K562 (cell line): ENCODE results near the gene TTLL12. TPM values are rescaled to one million over a fixed set of nuclear protein-coding genes. Genes with fewer than 3 reads are reported as not detected.
A peak's percentile ranks its signal among the peaks of the same experiment; 100 is the strongest.

ENCODE experiments used
- ATAC-seq: fragments of 200-7000 bp; cut with Tn5 transposase; 3 replicates; pipeline ENCODE4 v1.9.1; 2020; ENCODE audit warnings: moderate library complexity
- BruUV-seq: library from RNA; stranded (reverse); fragments of 400-500 nt; replicated peaks from 2 replicates; lab custom pipeline; 2021; lab: Mats Ljungman, UMichigan
- CTCF ChIA-PET: fragments of 300-600 bp; formaldehyde crosslinking; extraction: SDS; loops from one replicate; lab custom pipeline; 2021; ENCODE audit warnings: low intra/inter-chr PET ratio; lab: Yijun Ruan, JAX
- POLR2A ChIA-PET: fragments of 300-600, 350-650 bp; sonication (Branson Sonifier 250); formaldehyde crosslinking; extraction: SDS; loops from one replicate; lab custom pipeline; 2021; ENCODE audit warnings: antibody characterized with exemption, inconsistent platforms; lab: Yijun Ruan, JAX
- DNase-seq, 4 experiments: peaks; one replicate each; pipeline versions ENCODE4 v3.0.0 to v3.0.0-alpha.2; 2011 to 2018; ENCODE audit warnings: low spot score in 3 of 4, mixed read lengths in 3 of 4; ENCODE audit errors: extremely low read depth in 1 of 4
- FAIRE-seq: peaks from 2 replicates; lab custom pipeline; 2011; peaks lifted over from hg19 to GRCh38; lab: Jason Lieb, UNC
- H2AFZ ChIP-seq: 2 replicates; pipeline ENCODE4 v1.6.0; 2011; ENCODE audit warnings: low read depth, low read length, control low read depth, inconsistent platforms
- H3K27ac ChIP-seq: fragments of 200-600 bp; 3 replicates; pipeline ENCODE4 v1.8.0; 2011; ENCODE audit warnings: low read depth, mild to moderate bottlenecking, control low read depth, inconsistent platforms, low read length, moderate library complexity, mixed read lengths; ENCODE audit errors: extremely low read depth
- H3K27me3 ChIP-seq, 2 experiments: fragments of 300-600 bp in 1 of 2; 2 replicates in 1 of 2; 3 replicates in 1 of 2; pipeline versions ENCODE4 v1.6.0 to v1.8.0; 2011; ENCODE audit warnings: inconsistent platforms in 2 of 2, low read length in 2 of 2, mild to moderate bottlenecking in 1 of 2, mixed read lengths in 1 of 2, moderate library complexity in 1 of 2; ENCODE audit not compliant: control insufficient read depth in 2 of 2, insufficient read depth in 2 of 2
- H3K36me3 ChIP-seq: fragments of 300-600 bp; 3 replicates; pipeline ENCODE4 v1.8.0; 2011; ENCODE audit warnings: mild to moderate bottlenecking, low read length, inconsistent platforms; ENCODE audit not compliant: control insufficient read depth, insufficient read depth
- H3K4me1 ChIP-seq, 2 experiments: fragments of 200-600 bp in 1 of 2; replicated peaks in 1 of 2; 2 replicates in 1 of 2; 3 replicates in 1 of 2; pipeline versions ENCODE4 v1.5.1 to v1.8.0; 2011; ENCODE audit warnings: inconsistent platforms in 2 of 2, low read length in 2 of 2, mild to moderate bottlenecking in 1 of 2, mixed read lengths in 1 of 2, moderate library complexity in 1 of 2; ENCODE audit not compliant: control insufficient read depth in 2 of 2, insufficient read depth in 2 of 2
- H3K4me2 ChIP-seq: 2 replicates; pipeline ENCODE4 v1.6.1; 2011; ENCODE audit warnings: low read length, control low read depth, inconsistent platforms, mixed read lengths; ENCODE audit not compliant: insufficient read depth
- H3K4me3 ChIP-seq: fragments of 200-600 bp; sonication (generic), shearing (Covaris generic); 2 replicates; pipeline ENCODE4 v1.5.1; 2016; ENCODE audit warnings: control low read depth, inconsistent platforms
- H3K79me2 ChIP-seq: fragments of 200-600 bp; 3 replicates; pipeline ENCODE4 v1.8.0; 2011; ENCODE audit warnings: low read length, inconsistent platforms; ENCODE audit not compliant: control insufficient read depth, insufficient read depth
- H3K9ac ChIP-seq, 2 experiments: 2 replicates each; pipeline versions ENCODE4 v1.6.0 to v1.6.1; 2011; ENCODE audit warnings: low read depth in 2 of 2, low read length in 2 of 2, control low read depth in 1 of 2, inconsistent platforms in 1 of 2, mild to moderate bottlenecking in 1 of 2, mixed read lengths in 1 of 2; ENCODE audit not compliant: insufficient read depth in 1 of 2
- H3K9me1 ChIP-seq: one replicate; pipeline ENCODE4 v1.6.0; 2011; ENCODE audit warnings: inconsistent platforms, mild to moderate bottlenecking, low read length, moderate library complexity; ENCODE audit not compliant: control insufficient read depth, insufficient read depth
- H3K9me3 ChIP-seq: replicated peaks from 2 replicates; pipeline ENCODE4 v1.5.1; 2011; ENCODE audit warnings: low read depth, low read length, inconsistent platforms; ENCODE audit not compliant: control insufficient read depth, insufficient read depth
- H4K20me1 ChIP-seq: replicated peaks from 2 replicates; pipeline ENCODE4 v1.6.1; 2011; ENCODE audit warnings: low read length, inconsistent platforms, mixed read lengths; ENCODE audit not compliant: control insufficient read depth, insufficient read depth
- ATF6 ChIP-seq: sonication (generic); formaldehyde crosslinking; IDR thresholded peaks from 2 replicates; pipeline ENCODE4 v1.4.0; 2020; ENCODE audit warnings: mild to moderate bottlenecking, missing genetic modification reagents
- CBFB ChIP-seq: sonication (generic); formaldehyde crosslinking; IDR thresholded peaks from 2 replicates; pipeline ENCODE4 v1.4.0; 2020; ENCODE audit warnings: mild to moderate bottlenecking, missing genetic modification reagents
- DPF2 ChIP-seq: fragments of 450-650 bp; IDR thresholded peaks from 2 replicates; pipeline ENCODE4 v1.6.1; 2016
- ETV6 ChIP-seq, 3 experiments: fragments of 150-350 bp in 1 of 3; sonication (generic) in 1 of 3; formaldehyde crosslinking in 1 of 3; IDR thresholded peaks; 2 replicates each; pipeline versions ENCODE4 v1.6.1 to v1.8.0; 2014 to 2022; ENCODE audit warnings: borderline replicate concordance in 2 of 3, low read depth in 2 of 3, antibody characterized with exemption in 1 of 3, low read length in 1 of 3, mild to moderate bottlenecking in 1 of 3, missing genetic modification reagents in 1 of 3
- GATA2 ChIP-seq: sonication (generic); formaldehyde crosslinking; IDR thresholded peaks from 2 replicates; pipeline ENCODE4 v1.4.0; 2020; ENCODE audit warnings: mild to moderate bottlenecking, missing genetic modification reagents
- HSF4 ChIP-seq: fragments of 250-450 bp; sonication (Bioruptor Pico); IDR thresholded peaks from 2 replicates; pipeline ENCODE4 v2.1.2; 2022; ENCODE audit warnings: mild to moderate bottlenecking, moderate library complexity, borderline replicate concordance
- MECOM ChIP-seq: fragments of 250-450 bp; sonication (Bioruptor Pico); IDR thresholded peaks from 2 replicates; pipeline ENCODE4 v1.8.0; 2022; ENCODE audit warnings: inconsistent platforms
- MYBL2 ChIP-seq, 2 experiments: fragments of 450-650 bp in 1 of 2; sonication (generic) in 1 of 2; formaldehyde crosslinking in 1 of 2; IDR thresholded peaks; 2 replicates each; pipeline versions ENCODE4 v1.6.1 to v1.8.1; 2017 to 2022; ENCODE audit warnings: borderline replicate concordance in 1 of 2, inconsistent platforms in 1 of 2, low read depth in 1 of 2, mild to moderate bottlenecking in 1 of 2, missing genetic modification reagents in 1 of 2, moderate library complexity in 1 of 2
- NFATC3 ChIP-seq: fragments of 450-650 bp; IDR thresholded peaks from 2 replicates; pipeline ENCODE4 v1.6.1; 2017; ENCODE audit warnings: mild to moderate bottlenecking
- NFE2 ChIP-seq: IDR thresholded peaks from 2 replicates; pipeline ENCODE4 v1.6.1; 2014; ENCODE audit warnings: antibody characterized with exemption, low read depth
- PKNOX1 ChIP-seq: fragments of 450-650 bp; IDR thresholded peaks from 2 replicates; pipeline ENCODE4 v1.6.1; 2016
- POLR3A ChIP-seq: IDR thresholded peaks from 2 replicates; pipeline ENCODE4 v1.6.1; 2011; ENCODE audit warnings: borderline replicate concordance, mild to moderate bottlenecking, moderate library complexity; ENCODE audit not compliant: insufficient read length, insufficient read depth; ENCODE audit errors: extremely low read depth
- RBFOX2 ChIP-seq: fragments of 200-400 bp; formaldehyde crosslinking; IDR thresholded peaks from 2 replicates; pipeline ENCODE4 v1.6.1; 2017; ENCODE audit warnings: low read depth, mild to moderate bottlenecking, low read length, moderate library complexity
- STAG1 ChIP-seq: sonication (generic); formaldehyde crosslinking; IDR thresholded peaks from 2 replicates; pipeline ENCODE4 v1.5.0; 2020; ENCODE audit warnings: missing genetic modification reagents, borderline replicate concordance
- STAT5B ChIP-seq: fragments of 250-450 bp; sonication (Bioruptor Pico); IDR thresholded peaks from 2 replicates; pipeline ENCODE4 v1.8.0; 2021; ENCODE audit warnings: mild to moderate bottlenecking, inconsistent platforms
- SUPT5H ChIP-seq: fragments of 450-650 bp; IDR thresholded peaks from 2 replicates; pipeline ENCODE4 v1.6.1; 2016
- TEAD1 ChIP-seq, 2 experiments: fragments of 450-650 bp in 1 of 2; sonication (generic) in 1 of 2; formaldehyde crosslinking; IDR thresholded peaks; 2 replicates each; pipeline versions ENCODE4 v1.4.0 to v1.8.0; 2020 to 2022; ENCODE audit warnings: mild to moderate bottlenecking in 2 of 2, missing genetic modification reagents in 1 of 2
- TRIM24 ChIP-seq, 2 experiments: fragments of 450-650 bp; IDR thresholded peaks; 2 replicates each; pipeline ENCODE4 v1.6.1; 2016
- ZNF431 ChIP-seq: sonication (generic); formaldehyde crosslinking; IDR thresholded peaks from 2 replicates; pipeline ENCODE4 v1.8.0; 2022; ENCODE audit warnings: mild to moderate bottlenecking, missing genetic modification reagents
- WGBS: fragments of 100-300 bp; shearing (Covaris generic); methylation state at CpG from one replicate; pipeline ENCODE4 v1.1.6; 2016; ENCODE audit warnings: low coverage, mixed read lengths; ENCODE audit not compliant: insufficient coverage; ENCODE audit errors: missing lambda C conversion rate; 5-methylcytosine and 5-hydroxymethylcytosine counted together
- in situ Hi-C: fragments of 300-500 bp; cut with MboI; formaldehyde crosslinking; loops from 4 replicates; pipeline ENCODE4 v1.15.0; 2018; ENCODE audit warnings: inconsistent platforms, mixed read lengths
- intact Hi-C: fragments of 100-400 bp; cut with micrococcal nuclease; formaldehyde crosslinking; loops from 2 replicates; pipeline ENCODE4 v1.14.2; 2022
- polyA plus RNA-seq, 8 experiments: library from polyadenylated mRNA; depleted of rRNA in 4 of 8; stranded (reverse) in 5 of 8; unstranded in 3 of 8; fragments of >200 nt; fragmentation: Nextera tagmentation in 2 of 8; fragmentation: Illumina TruSeq in 1 of 8; extraction: Ambion mirVana in 2 of 8; extraction: Trizol in 1 of 8; gene quantifications; 2 replicates each; pipeline versions ENCODE4 v1.2.1 to v1.2.3, GENCODE V29; 2011 to 2014; ENCODE audit warnings: inconsistent platforms in 1 of 8, missing spikeins in 1 of 8
- total RNA-seq, 7 experiments: library from RNA; depleted of rRNA in 6 of 7; stranded (reverse); fragments of >200 nt in 6 of 7; fragmentation: Illumina TruSeq in 2 of 7; extraction: Trizol in 2 of 7; gene quantifications; 2 replicates each; pipeline versions ENCODE4 v1.2.1 to v1.2.3, GENCODE V29; 2011 to 2021; ENCODE audit warnings: low replicate concordance in 1 of 7

TTLL12 gene
- total and polyA plus RNA-seq, 9 of the 15 experiments (the other 6 are each of a cell fraction or from before 2014, with no cell fraction given) = 1.3 to 128 (median 43.0) TPM

- peak; percentile 77 for ATAC-seq
- TF ChIP-seq DPF2 (peak; percentile 96), TEAD1 (CRISPR knock-in tag; IDR thresholded peaks at IDR 0.05) (no peak; a peak in 1 of 4 replicates), ZNF431 (CRISPR knock-in tag) (no peak), NFATC3 (no peak), MYBL2 (IDR thresholded peaks at IDR 0.05; ENCODE audit: low read depth) (no peak), MYBL2 (CRISPR knock-in tag; IDR thresholded peaks at IDR 0.05; ENCODE audit: borderline replicate concordance) (no peak), STAT5B (CRISPR knock-in tag) (no peak), PKNOX1 (no peak; the same call in 1 of the 2 replicates), ETV6 (IDR thresholded peaks at IDR 0.05; ENCODE audit: borderline replicate concordance in 1 of 2, low read depth in 2 of 2, low read length in 1 of 2) (no peak), ETV6 (CRISPR knock-in tag; IDR thresholded peaks at IDR 0.05; ENCODE audit: borderline replicate concordance) (no peak), NFE2 (no peak; the same call in 1 of the 2 replicates), CBFB (no peak), STAG1 (CRISPR knock-in tag) (no peak), RBFOX2 (peak; percentile 66), TRIM24 (IDR thresholded peaks at IDR 0.05) (peak; percentile 20 to 62; a peak in 1 of 4 replicates), HSF4 (CRISPR knock-in tag) (no peak), SUPT5H (no peak), ATF6 (CRISPR knock-in tag) (no peak), GATA2 (CRISPR knock-in tag) (peak; percentile 89), POLR3A (no peak), MECOM (CRISPR knock-in tag) (no peak)
These were observed 3.2 kb downstream of the TTLL12 start for GRCh38 chr22:43183496-43184277.

More at GRCh38 chr22:43183496-43184277, 3.2 kb downstream of the TTLL12 start:
- peak; percentile 98 for FAIRE-seq
- no peak overlapping the region for H2AFZ ChIP-seq
- peaks cover 53% of the 10 kb centered on the region for H3K36me3 ChIP-seq
- ChIA-PET POLR2A (interaction anchor here (0.6 to 1.0 kb wide), 3 partner anchors 8 to 14 kb away, joined by 3 to 5 read pairs (median 5); no protein-coding TSS in a partner anchor), CTCF (no interaction called here)
- BruUV-seq = no TSS peak
- peak; percentile 77 to 94 (median 82) for DNase-seq
- H3K4me1 ChIP-seq = peaks cover 23 to 53% of the 10 kb centered on the region in 2 experiments; a peak in 4 of 5 replicates
- no peaks in the 10 kb centered on the region for H3K27me3 ChIP-seq
- peak overlapping the region; percentile 76 for H3K4me2 ChIP-seq
- peak overlapping the region; percentile 86 for H3K27ac ChIP-seq
- H3K9ac ChIP-seq = peak overlapping the region; percentile 73 to 85; a peak in 3 of 4 replicates
- in situ Hi-C loops (no loop called here), intact Hi-C loops (no loop called here)
- 0 out of 2 replicates have a peak, but pooled peaks cover 2% of the 10 kb centered on the region for H3K9me3 ChIP-seq
- H3K4me3 ChIP-seq = peak overlapping the region; percentile 20; the same call in 1 of the 2 replicates
- peaks cover 63% of the 10 kb centered on the region for H3K79me2 ChIP-seq
- no peaks in the 10 kb centered on the region for H4K20me1 ChIP-seq
- no peaks in the 10 kb centered on the region for H3K9me1 ChIP-seq
- 1% methylated on average over 9 of the region's 12 CpGs for WGBS
